ENCODE results near the gene TMEM252. TPM values are rescaled to one million over a fixed set of nuclear protein-coding genes. Genes with fewer than 3 reads are reported as not detected.

The TMEM252 gene
- total RNA-seq, 1 experiment from 2014 or later, result not detected

DNA sequence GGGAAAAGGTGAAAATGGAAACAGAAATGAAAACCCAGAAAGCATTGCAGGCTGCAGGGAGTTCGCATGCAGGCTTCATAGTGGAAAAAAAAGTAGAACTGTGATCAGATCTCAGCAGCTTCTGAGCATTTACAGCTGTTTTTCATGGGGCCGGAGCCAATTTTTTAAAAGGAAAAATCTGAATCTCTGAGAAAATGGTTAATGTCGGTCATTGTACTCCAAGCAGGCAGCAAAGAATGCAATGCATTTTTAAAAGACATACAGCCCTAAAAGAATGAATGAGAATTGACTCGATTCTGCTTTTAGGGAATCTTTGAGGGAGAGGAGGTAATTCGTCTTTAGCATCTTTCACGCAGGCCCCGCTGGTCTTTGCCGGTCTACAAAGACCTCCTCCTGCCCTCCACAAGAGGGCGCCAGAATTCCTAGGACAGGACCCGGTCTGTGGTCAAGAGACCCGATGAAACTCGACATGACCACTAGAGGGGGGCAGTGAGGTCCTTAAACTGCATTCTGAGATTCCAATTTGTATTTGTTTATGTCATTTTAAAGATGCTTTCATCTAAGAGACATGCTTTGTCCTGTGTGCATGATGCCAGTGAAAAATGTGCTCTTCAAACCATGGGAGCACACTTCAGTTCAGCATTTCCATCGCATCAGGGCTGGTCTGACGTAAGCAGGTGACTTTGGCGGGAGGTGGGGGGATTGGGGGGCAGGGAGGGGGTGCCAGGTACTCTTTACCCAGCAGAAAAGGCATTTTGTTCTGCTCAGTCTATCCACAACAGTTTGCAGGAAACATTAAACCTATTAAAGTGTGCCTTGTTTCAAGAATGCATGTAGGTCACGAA is 43.7 kb upstream of the TMEM252 start:
- no peaks in the 10 kb centered on the region for H3K9me3 ChIP-seq (ENCODE audit: low read depth, low read length, poor library complexity, severe bottlenecking)
- no peaks in the 10 kb centered on the region for H3K4me1 ChIP-seq (ENCODE audit: insufficient read depth, low read length, poor library complexity, severe bottlenecking)
- ChIA-PET CTCF (interaction anchor here (0.7 kb wide), 1 partner anchor 415 kb away, joined by 4 read pairs; no protein-coding TSS in a partner anchor), POLR2A (ENCODE audit: low non-redundant PET) (no interaction called here)
- H3K4me3 ChIP-seq (ENCODE audit: low read depth, low read length, poor library complexity, severe bottlenecking), result no peak overlapping the region
- peak; percentile 89 for DNase-seq (ENCODE audit: low spot score)
- H3K27me3 ChIP-seq (replicated peaks; ENCODE audit: insufficient read depth, low read depth, low read length, poor library complexity), result peaks cover 4% of the 10 kb centered on the region
- H3K36me3 ChIP-seq (ENCODE audit: insufficient read depth, low read length, poor library complexity, severe bottlenecking), result no peaks in the 10 kb centered on the region
- intact Hi-C loops (cut with micrococcal nuclease; ENCODE audit: unreplicated experiment), result loop anchor here (1.0 to 10.0 kb wide), 4 partner anchors 100 to 415 kb away; no protein-coding TSS in a partner anchor
- H3K27ac ChIP-seq (ENCODE audit: low read depth, low read length, poor library complexity, severe bottlenecking), result no peak overlapping the region
- TF ChIP-seq, protein P1, sequence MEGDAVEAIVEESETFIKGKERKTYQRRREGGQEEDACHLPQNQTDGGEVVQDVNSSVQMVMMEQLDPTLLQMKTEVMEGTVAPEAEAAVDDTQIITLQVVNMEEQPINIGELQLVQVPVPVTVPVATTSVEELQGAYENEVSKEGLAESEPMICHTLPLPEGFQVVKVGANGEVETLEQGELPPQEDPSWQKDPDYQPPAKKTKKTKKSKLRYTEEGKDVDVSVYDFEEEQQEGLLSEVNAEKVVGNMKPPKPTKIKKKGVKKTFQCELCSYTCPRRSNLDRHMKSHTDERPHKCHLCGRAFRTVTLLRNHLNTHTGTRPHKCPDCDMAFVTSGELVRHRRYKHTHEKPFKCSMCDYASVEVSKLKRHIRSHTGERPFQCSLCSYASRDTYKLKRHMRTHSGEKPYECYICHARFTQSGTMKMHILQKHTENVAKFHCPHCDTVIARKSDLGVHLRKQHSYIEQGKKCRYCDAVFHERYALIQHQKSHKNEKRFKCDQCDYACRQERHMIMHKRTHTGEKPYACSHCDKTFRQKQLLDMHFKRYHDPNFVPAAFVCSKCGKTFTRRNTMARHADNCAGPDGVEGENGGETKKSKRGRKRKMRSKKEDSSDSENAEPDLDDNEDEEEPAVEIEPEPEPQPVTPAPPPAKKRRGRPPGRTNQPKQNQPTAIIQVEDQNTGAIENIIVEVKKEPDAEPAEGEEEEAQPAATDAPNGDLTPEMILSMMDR (conservative IDR thresholded peaks at IDR 0.05; ENCODE audit: low read depth, low read length), result peak; percentile 99
- TF ChIP-seq EZH2 (IDR thresholded peaks at IDR 0.05; ENCODE audit: borderline replicate concordance, low read depth, low read length, poor library complexity, severe bottlenecking), result no peak
- no TSS peak for BruUV-seq (replicated peaks)

DNA sequence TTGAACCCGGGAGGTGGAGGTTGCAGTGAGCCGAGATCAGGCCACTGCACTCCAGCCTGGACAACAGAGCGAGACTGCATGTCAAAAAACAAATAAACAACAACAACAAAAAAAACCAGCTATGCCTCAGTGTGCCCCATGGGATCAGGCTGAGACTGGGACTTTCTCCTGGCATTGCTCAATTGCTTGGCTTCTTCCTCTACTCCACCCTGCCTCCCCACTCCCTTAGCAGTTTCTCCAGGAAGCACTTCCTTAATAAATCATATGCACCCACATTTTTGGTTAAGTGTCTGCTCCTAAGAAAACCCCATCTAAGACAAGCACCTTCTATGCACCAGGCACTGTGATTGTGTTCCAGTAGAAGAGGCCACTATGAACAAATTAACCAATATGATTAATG is 41.0 kb upstream of the TMEM252 start:
- POLR2A ChIA-PET (ENCODE audit: low non-redundant PET), result no interaction called here
- TF ChIP-seq, protein P1 (conservative IDR thresholded peaks at IDR 0.05; ENCODE audit: low read depth, low read length), result no peak
- TF ChIP-seq EZH2 (IDR thresholded peaks at IDR 0.05; ENCODE audit: borderline replicate concordance, low read depth, low read length, poor library complexity, severe bottlenecking), result no peak
- Histone ChIP-seq H3K9me3 (ENCODE audit: low read depth, low read length, poor library complexity, severe bottlenecking) (no peaks in the 10 kb centered on the region), H3K4me3 (ENCODE audit: low read depth, low read length, poor library complexity, severe bottlenecking) (no peak overlapping the region), H3K27me3 (replicated peaks; ENCODE audit: insufficient read depth, low read depth, low read length, poor library complexity) (peaks cover 4% of the 10 kb centered on the region), H3K27ac (ENCODE audit: low read depth, low read length, poor library complexity, severe bottlenecking) (no peak overlapping the region), H3K36me3 (ENCODE audit: insufficient read depth, low read length, poor library complexity, severe bottlenecking) (no peaks in the 10 kb centered on the region), H3K4me1 (ENCODE audit: insufficient read depth, low read length, poor library complexity, severe bottlenecking) (no peaks in the 10 kb centered on the region)
- no TSS peak for BruUV-seq (replicated peaks)
- intact Hi-C loops (cut with micrococcal nuclease; ENCODE audit: unreplicated experiment), result loop anchor here (10.0 kb wide), 2 partner anchors 103 to 293 kb away; no protein-coding TSS in a partner anchor
- CTCF ChIA-PET, result interaction anchor here (0.7 kb wide), 1 partner anchor 466 kb away, joined by 6 read pairs; no protein-coding TSS in a partner anchor
- DNase-seq (ENCODE audit: low spot score), result no peak

DNA sequence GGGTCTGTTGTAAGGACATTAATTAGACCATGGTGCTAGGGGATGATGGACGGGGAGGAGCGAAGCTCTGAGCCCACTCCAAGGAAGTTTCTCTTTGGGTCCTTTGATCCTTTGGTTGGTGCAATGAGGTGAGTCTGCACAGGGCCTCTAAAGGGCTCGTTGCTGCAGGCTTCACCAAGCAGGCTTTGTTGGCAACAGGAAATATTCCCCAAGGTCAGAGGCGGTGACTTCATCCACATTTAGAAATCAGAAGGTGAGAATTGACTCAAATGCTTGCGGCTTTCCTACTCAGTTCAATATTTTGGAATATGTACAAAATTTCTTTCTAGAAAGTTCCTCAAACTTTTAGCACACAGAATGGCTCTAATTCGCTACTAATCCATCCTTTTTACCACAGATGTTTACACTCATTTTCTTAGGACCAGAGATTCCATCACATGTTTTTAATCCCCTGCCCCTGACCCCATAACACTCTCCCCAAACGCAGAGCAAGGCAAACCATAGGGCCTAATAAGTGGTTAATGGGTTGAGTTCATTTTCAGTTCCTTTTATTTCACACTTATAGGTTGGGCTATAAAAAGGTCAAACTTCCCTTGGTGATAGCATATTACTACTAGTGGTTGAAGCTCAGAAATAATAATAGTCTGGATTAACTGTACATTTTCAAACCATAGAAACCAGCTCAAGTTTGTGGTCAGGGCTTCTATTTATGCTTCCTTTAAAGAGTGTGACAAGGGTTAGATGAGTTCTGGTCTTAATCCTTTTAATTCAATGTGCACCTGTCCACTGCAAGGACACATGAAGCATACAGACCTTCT is 37.3 kb upstream of the TMEM252 start:
- H3K27me3 ChIP-seq (replicated peaks; ENCODE audit: insufficient read depth, low read depth, low read length, poor library complexity), result peaks cover 11% of the 10 kb centered on the region
- no peak for DNase-seq (ENCODE audit: low spot score)
- POLR2A ChIA-PET (ENCODE audit: low non-redundant PET), result no interaction called here
- H3K9me3 ChIP-seq (ENCODE audit: low read depth, low read length, poor library complexity, severe bottlenecking), result no peaks in the 10 kb centered on the region
- intact Hi-C loops (cut with micrococcal nuclease; ENCODE audit: unreplicated experiment), result no loop called here
- no peaks in the 10 kb centered on the region for H3K4me1 ChIP-seq (ENCODE audit: insufficient read depth, low read length, poor library complexity, severe bottlenecking)
- no peak for TF ChIP-seq EZH2 (IDR thresholded peaks at IDR 0.05; ENCODE audit: borderline replicate concordance, low read depth, low read length, poor library complexity, severe bottlenecking)
- TF ChIP-seq, protein P1 (conservative IDR thresholded peaks at IDR 0.05; ENCODE audit: low read depth, low read length), result no peak
- CTCF ChIA-PET, result no interaction called here
- H3K27ac ChIP-seq (ENCODE audit: low read depth, low read length, poor library complexity, severe bottlenecking), result no peak overlapping the region
- no TSS peak for BruUV-seq (replicated peaks)
- no peak overlapping the region for H3K4me3 ChIP-seq (ENCODE audit: low read depth, low read length, poor library complexity, severe bottlenecking)
- H3K36me3 ChIP-seq (ENCODE audit: insufficient read depth, low read length, poor library complexity, severe bottlenecking), result no peaks in the 10 kb centered on the region

Data from A673 (cell line).